ENCODE data around the gene KRTDAP.

KRTDAP gene, protein sequence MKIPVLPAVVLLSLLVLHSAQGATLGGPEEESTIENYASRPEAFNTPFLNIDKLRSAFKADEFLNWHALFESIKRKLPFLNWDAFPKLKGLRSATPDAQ

DNA sequence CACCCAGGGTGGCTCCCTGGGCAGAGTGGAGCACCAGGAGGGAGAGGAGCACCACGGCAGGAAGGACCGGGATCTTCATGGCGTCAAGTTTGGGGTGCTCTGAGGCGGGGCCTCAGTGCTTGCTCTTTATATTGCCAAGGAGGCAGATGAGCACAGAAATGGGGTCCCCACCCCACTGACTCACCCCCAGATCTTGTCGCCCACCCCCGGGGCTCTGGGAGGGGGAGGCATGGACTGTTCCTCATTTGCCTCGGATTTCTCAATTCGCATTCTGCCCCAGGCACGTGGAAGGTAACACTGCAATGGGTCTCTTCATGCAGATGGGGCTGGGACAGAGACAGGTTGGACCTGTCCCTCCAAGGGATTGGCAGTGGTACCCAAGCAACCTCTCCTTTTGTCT lies at the start of gene KRTDAP:
Gene KRTDAP, minus strand, starts transcription at position 101 of the 400 bp plus-strand sequence. Its CDS starts 22 bp downstream, at position 79.
- Histone ChIP-seq H3K36me3 (no peaks in the 10 kb centered on the region), H3K27me3 (no peaks in the 10 kb centered on the region), H3K4me1 (peaks cover 23% of the 10 kb centered on the region), H4K20me1 (no peaks in the 10 kb centered on the region), H3K4me3 (no peak within 1 kb of the TSS), H3K9me3 (no peaks in the 10 kb centered on the region), H3K4me2 (no peak within 1 kb of the TSS), H3K27ac (no peak within 1 kb of the TSS), H3K9ac (no peak within 1 kb of the TSS)
- TF ChIP-seq Cebpa-rat (IDR thresholded peaks at IDR 0.05): no peak

DNA sequence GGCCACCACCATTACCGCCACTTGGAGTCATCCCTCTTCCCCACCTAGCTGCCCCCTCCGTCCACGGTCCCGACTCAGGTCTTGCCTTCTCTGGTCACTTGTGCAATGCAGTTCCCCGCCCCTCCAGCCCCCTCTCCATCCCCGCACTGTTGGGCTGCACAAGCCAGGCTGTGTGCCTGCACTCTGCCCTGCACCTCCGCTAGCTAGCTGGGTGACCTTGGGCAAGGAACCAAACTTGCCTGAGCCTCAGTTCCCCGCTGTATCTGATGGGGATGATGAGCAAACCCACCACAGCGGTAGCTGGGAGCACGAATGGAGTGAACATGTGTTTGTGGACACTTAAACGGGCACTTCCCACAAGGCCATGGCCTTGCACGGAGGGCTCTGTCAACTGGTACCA lies 49.6 kb upstream of the KRTDAP start:
- no peak overlapping the region for H3K4me2 ChIP-seq
- peaks cover 30% of the 10 kb centered on the region for H3K36me3 ChIP-seq
- H4K20me1 ChIP-seq: no peaks in the 10 kb centered on the region
- no peak overlapping the region for H3K9ac ChIP-seq
- no peaks in the 10 kb centered on the region for H3K27me3 ChIP-seq
- peaks cover 9% of the 10 kb centered on the region for H3K4me1 ChIP-seq
- H3K9me3 ChIP-seq: no peaks in the 10 kb centered on the region
- no peak overlapping the region for H3K27ac ChIP-seq
- TF ChIP-seq Cebpa-rat (IDR thresholded peaks at IDR 0.05): no peak
- H3K4me3 ChIP-seq: no peak overlapping the region

DNA sequence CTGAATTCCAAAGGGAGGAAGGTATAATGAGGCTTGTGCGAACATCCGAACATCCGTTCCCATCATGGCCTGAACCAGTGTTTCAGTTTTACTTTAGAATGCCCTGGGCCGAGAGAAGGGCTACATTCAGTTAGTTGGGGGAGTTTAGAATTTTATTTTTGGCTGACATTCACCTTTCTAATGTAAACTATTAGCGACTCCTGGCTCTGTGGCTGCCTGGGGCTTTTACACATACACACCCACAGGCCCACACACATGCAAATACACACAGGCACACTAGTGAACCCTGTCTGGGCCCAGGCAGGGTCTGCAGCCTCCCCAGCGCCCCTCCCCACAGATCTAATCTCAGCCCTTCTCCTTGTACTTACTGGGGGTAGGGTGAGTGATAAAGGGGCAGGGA lies 49.0 kb upstream of the KRTDAP start:
- Histone ChIP-seq H3K27ac (no peak overlapping the region), H4K20me1 (no peaks in the 10 kb centered on the region), H3K4me3 (no peak overlapping the region), H3K27me3 (peaks cover 3% of the 10 kb centered on the region; the same call in 1 of the 2 replicates), H3K4me2 (no peak overlapping the region), H3K4me1 (peaks cover 4% of the 10 kb centered on the region), H3K9me3 (no peaks in the 10 kb centered on the region), H3K9ac (no peak overlapping the region), H3K36me3 (peaks cover 30% of the 10 kb centered on the region)
- TF ChIP-seq Cebpa-rat (IDR thresholded peaks at IDR 0.05): no peak

DNA sequence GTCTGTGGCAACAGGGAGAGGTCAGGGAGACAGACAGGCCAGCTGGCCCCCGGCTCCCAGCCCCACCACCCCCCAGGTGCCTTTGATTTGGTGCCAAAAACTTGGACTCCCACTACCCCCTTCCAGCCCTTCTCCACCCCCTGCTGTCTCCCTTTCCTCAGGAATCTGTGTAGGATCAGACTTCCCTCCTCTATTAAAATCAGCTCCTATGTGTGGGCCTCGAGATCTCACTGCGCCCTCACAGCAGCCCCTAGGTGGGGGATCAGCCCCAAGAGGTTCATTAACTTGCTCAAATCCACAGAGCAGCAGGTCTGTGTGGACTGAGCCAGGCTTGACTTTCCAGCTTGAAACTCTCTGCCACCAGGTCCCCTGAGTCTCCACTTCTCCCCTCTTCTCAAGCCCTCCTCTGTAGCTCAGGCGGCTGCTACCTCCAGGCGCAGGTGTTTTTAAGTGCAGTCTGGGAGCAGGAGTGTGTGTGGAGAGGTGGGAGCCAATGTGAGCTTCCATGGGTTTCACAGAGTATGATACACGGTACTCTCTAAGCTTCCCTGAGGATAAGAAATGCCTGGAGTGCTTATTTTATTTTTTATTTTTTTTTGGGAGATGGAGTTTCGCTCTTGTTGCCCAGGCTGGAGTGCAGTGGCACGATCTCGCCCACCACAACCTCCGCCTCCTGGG lies 44.7 kb upstream of the KRTDAP start:
- Histone ChIP-seq H3K9me3 (no peaks in the 10 kb centered on the region), H4K20me1 (no peaks in the 10 kb centered on the region), H3K36me3 (0 out of 2 replicates have a peak, but pooled peaks cover under 1% of the 10 kb centered on the region), H3K4me1 (peaks cover 11% of the 10 kb centered on the region; the same call in 1 of the 2 replicates), H3K27ac (no peak overlapping the region), H3K9ac (no peak overlapping the region), H3K27me3 (peaks cover 20% of the 10 kb centered on the region; the same call in 1 of the 2 replicates), H3K4me2 (no peak overlapping the region), H3K4me3 (no peak overlapping the region)
- TF ChIP-seq Cebpa-rat (IDR thresholded peaks at IDR 0.05): no peak

DNA sequence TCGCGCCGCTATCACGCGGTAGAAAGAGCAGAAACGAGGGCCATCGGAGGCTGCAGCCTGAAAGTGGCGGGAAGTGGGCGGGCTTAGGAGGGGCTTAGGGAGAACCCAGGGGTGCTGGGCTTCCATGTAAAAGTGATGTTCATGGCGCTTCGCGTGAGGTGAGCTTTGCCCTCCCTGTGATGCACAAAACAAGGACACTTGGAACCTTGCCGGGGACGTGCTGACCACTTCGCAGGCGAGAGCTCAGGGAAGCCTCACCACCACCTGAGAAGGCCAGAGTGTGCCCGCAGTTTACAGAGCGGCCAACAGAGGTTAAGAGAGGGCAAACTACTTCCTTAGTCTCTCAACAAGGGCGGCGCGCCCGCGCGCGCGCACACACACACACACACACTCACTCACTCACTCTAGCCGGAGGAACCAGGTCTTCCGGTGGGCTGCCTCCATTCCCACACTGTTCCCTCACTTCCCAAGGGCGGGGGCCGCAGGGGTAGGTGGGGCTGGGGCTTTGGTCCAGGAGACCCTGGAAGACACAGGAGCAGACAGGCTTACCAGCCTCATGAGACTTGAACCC lies 43.6 kb upstream of the KRTDAP start:
- no peak overlapping the region for H3K27ac ChIP-seq
- peaks cover 21% of the 10 kb centered on the region for H3K4me1 ChIP-seq
- H3K9ac ChIP-seq: no peak overlapping the region
- no peak overlapping the region for H3K4me3 ChIP-seq
- TF ChIP-seq Cebpa-rat (IDR thresholded peaks at IDR 0.05): no peak
- H3K4me2 ChIP-seq: peak overlapping the region; percentile 19
- H3K36me3 ChIP-seq: no peaks in the 10 kb centered on the region
- H4K20me1 ChIP-seq: no peaks in the 10 kb centered on the region
- peaks cover 20% of the 10 kb centered on the region; the same call in 1 of the 2 replicates for H3K27me3 ChIP-seq
- no peaks in the 10 kb centered on the region for H3K9me3 ChIP-seq

DNA sequence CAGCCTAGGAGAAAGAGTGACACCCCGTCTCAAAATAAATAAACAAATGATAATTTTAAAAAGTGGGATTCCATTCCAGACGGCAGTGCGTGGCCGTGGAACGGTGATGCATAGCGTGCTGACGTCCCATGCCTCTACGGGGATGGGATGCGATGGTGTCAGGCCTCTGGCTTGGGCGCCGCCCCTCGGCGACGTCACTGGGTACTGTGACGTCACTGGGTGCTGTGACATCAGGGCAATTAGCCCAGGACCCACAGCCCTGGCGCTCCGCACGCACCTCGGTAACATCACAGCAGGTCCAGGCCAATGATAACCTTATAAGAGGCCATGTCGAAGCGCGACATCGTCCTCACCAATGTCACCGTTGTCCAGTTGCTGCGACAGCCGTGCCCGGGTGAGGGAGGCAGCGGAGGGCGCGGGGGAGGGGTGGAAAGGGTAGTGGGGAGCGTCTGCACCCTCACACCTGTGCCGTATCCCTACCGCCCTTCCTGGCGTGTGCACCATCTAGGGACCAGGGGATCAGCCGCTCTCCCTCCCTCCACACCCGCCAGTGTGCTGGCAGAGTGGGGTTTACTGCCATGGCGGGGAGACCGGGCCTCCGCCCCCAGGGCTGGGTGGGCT lies 43.0 kb upstream of the KRTDAP start, which contains the start of gene GAPDHS:
Gene GAPDHS, plus strand, starts transcription at position 256 of the 621 bp plus-strand sequence. Its CDS starts 72 bp downstream, at position 328.
- Histone ChIP-seq H3K27me3 (peaks cover 20% of the 10 kb centered on the region; the same call in 1 of the 2 replicates), H3K36me3 (no peaks in the 10 kb centered on the region), H3K27ac (no peak within 1 kb of the TSS), H3K9ac (no peak within 1 kb of the TSS), H3K4me2 (peak within 1 kb of the TSS; percentile 19), H3K9me3 (no peaks in the 10 kb centered on the region), H3K4me3 (no peak within 1 kb of the TSS), H3K4me1 (peaks cover 26% of the 10 kb centered on the region), H4K20me1 (no peaks in the 10 kb centered on the region)
- TF ChIP-seq Cebpa-rat (IDR thresholded peaks at IDR 0.05): no peak

DNA sequence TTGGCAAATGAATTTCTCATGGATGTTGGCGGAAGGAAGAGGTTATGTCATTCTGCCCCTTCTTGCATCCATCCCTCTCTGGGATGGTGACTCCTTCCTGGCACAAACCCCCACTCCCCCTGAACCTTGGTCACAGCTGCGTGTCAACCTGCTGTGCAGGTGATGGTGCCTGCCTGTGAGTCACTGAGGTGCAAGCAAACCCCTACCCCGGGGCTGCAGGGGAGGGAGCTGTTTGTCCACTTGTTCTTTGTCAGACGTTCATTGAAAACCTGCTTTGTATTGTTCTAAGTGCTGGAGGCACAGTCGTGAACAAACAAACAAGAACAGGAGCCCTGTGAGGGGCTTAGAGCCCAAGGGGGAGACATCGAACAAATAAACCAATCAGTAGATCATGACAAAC lies 41.0 kb upstream of the KRTDAP start:
- Histone ChIP-seq H3K9ac (no peak overlapping the region), H3K9me3 (no peaks in the 10 kb centered on the region), H3K36me3 (no peaks in the 10 kb centered on the region), H3K27me3 (peaks cover 20% of the 10 kb centered on the region; the same call in 1 of the 2 replicates), H3K4me3 (no peak overlapping the region), H3K4me1 (peaks cover 26% of the 10 kb centered on the region), H3K4me2 (no peak overlapping the region), H3K27ac (no peak overlapping the region), H4K20me1 (no peaks in the 10 kb centered on the region)
- no peak for TF ChIP-seq Cebpa-rat (IDR thresholded peaks at IDR 0.05)

DNA sequence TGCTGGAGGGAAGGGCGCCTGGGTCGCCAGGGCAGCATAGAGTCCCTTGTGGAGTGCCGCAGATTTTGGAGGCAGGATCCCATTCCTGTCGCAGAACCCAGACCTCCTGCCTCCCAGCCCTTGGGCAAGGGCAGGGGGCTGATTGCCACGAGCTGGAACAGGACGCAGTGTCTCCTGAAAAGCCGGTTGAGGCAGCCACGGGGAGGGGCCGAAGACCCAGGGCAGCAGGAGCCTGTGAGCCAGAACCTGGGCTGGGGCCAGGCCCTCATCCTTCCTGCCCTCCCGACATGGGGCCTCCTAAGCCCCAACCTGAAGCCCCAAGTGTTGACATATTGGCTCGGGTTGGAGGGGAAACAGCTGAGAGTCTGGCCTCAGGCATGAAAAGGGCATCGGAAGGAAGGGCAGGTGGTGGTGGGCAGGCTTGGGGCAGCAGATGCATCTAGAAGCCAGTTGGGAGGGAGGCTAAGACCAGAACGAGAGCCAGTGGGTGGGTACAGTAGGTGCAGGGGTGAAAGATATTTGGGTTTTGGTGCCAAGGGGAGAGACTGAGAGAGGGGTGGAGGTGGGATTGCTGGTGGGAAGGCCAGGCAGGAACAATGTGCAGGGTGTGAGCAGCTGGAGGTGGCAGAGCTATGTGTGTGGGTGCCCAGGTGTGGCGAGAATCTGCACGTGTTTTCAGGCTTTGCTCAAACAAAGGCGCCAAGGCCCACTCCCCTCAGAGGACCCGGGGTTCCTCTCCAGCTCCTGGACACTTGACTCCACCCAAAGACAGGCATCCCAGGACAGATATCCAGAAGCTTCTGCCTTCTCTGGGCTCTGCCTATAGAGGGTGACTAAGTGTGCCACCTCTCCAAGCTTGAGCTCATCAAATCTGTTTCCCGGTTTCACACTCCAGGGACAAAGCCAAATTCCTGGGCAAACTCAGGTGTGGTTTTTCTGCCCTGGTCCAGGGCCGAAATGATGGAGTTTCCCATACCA lies 39.3 kb upstream of the KRTDAP start:
- Histone ChIP-seq H3K4me3 (no peak overlapping the region), H4K20me1 (no peaks in the 10 kb centered on the region), H3K9me3 (no peaks in the 10 kb centered on the region), H3K27me3 (peaks cover 19% of the 10 kb centered on the region; the same call in 1 of the 2 replicates), H3K9ac (no peak overlapping the region), H3K4me1 (peaks cover 26% of the 10 kb centered on the region), H3K36me3 (no peaks in the 10 kb centered on the region), H3K27ac (0 out of 2 replicates have a peak overlapping the region, but pooled peaks have one; percentile 37), H3K4me2 (peak overlapping the region; percentile 63)
- TF ChIP-seq Cebpa-rat (IDR thresholded peaks at IDR 0.05): no peak

Data from BLaER1 (cell line).